Left lung (tissue), 10 donors: ENCODE data around the gene PNPLA8. TPM values are rescaled to one million over a fixed set of nuclear protein-coding genes. Genes with fewer than 3 reads are reported as not detected.

Experiments used
- ATAC-seq: fragments of 200-7000 bp; cut with Tn5 transposase; one replicate; pipeline ENCODE4 v1.9.1; 2020; ENCODE audit warnings: moderate library complexity
- DNase-seq, 4 donors: peaks; one replicate each; pipeline ENCODE4 v3.0.0-alpha.2; 2013 to 2020
- H3K27ac ChIP-seq, 2 donors: fragments of 200-600 bp; sonication (generic) in 1 of 2; one replicate each; pipeline versions ENCODE4 v1.5.0 to v1.8.0; 2020 to 2021
- H3K27me3 ChIP-seq, 2 donors: fragments of 200-600 bp; sonication (generic) in 1 of 2; one replicate each; pipeline versions ENCODE4 v1.5.0 to v1.8.0; 2020 to 2021
- H3K36me3 ChIP-seq, 2 donors: fragments of 200-600 bp; sonication (generic) in 1 of 2; one replicate each; pipeline versions ENCODE4 v1.5.0 to v1.8.0; 2020 to 2021
- H3K4me1 ChIP-seq, 2 donors: fragments of 200-600 bp; one replicate each; pipeline ENCODE4 v1.8.0; 2021
- H3K4me3 ChIP-seq, 2 donors: fragments of 200-600 bp; sonication (generic) in 1 of 2; one replicate each; pipeline versions ENCODE4 v1.5.0 to v1.8.0; 2020 to 2021; ENCODE audit warnings: mild to moderate bottlenecking in 1 of 2
- H3K9me3 ChIP-seq, 2 donors: fragments of 200-600 bp; sonication (generic) in 1 of 2; one replicate each; pipeline versions ENCODE4 v1.5.0 to v1.8.0; 2020 to 2021
- intact Hi-C, 2 donors: fragments of 100-400 bp; cut with DNase I; formaldehyde crosslinking; loops; one replicate each; pipeline versions ENCODE4 v1.11.2 to v1.14.2; 2022
- polyA plus RNA-seq, 6 donors: library from polyadenylated mRNA; unstranded; fragments of 120-200 nt; gene quantifications; one replicate each; pipeline ENCODE4 v1.2.1, GENCODE V29; 2013; ENCODE audit not compliant: insufficient read length in 6 of 6
- total RNA-seq, 2 donors: library from RNA; stranded (reverse); fragmentation: NEBNext Ultra II Directional; extraction: Animal tissue kit (Norgen Biotek cat#: 25700); gene quantifications; one replicate each; pipeline ENCODE4 v1.2.1, GENCODE V29; 2021
- TF ChIP-seq, protein P1 (sequence below), 2 donors: fragments of 200-600 bp; sonication (generic) in 1 of 2; IDR thresholded peaks; one replicate each; pipeline versions ENCODE4 v1.5.0 to v1.8.0; 2021; ENCODE audit warnings: antibody characterized with exemption in 2 of 2
- donor health status: DM: no; HTN: yes; CAD: no.
- donor health status: DM: no; HTN: no; CAD: no.

The PNPLA8 gene
- total and polyA plus RNA-seq, 8 donors = 28.7 to 38.0 (median 32.8) TPM

- ATAC-seq (no peak), DNase-seq (peak in 1 of 4 donors; percentile 40)
- no peaks in the 10 kb centered on the region for H3K27me3 ChIP-seq
- no peak overlapping the region for H3K4me3 ChIP-seq
- H3K27ac ChIP-seq = peak overlapping the region in 1 of 2 donors; percentile 70
- H3K36me3 ChIP-seq = peaks cover 0 to 51% of the 10 kb centered on the region in 2 donors
- no peaks in the 10 kb centered on the region for H3K4me1 ChIP-seq
- TF ChIP-seq, protein P1, sequence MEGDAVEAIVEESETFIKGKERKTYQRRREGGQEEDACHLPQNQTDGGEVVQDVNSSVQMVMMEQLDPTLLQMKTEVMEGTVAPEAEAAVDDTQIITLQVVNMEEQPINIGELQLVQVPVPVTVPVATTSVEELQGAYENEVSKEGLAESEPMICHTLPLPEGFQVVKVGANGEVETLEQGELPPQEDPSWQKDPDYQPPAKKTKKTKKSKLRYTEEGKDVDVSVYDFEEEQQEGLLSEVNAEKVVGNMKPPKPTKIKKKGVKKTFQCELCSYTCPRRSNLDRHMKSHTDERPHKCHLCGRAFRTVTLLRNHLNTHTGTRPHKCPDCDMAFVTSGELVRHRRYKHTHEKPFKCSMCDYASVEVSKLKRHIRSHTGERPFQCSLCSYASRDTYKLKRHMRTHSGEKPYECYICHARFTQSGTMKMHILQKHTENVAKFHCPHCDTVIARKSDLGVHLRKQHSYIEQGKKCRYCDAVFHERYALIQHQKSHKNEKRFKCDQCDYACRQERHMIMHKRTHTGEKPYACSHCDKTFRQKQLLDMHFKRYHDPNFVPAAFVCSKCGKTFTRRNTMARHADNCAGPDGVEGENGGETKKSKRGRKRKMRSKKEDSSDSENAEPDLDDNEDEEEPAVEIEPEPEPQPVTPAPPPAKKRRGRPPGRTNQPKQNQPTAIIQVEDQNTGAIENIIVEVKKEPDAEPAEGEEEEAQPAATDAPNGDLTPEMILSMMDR (IDR thresholded peaks at IDR 0.05) = no peak
- no peaks in the 10 kb centered on the region for H3K9me3 ChIP-seq
- intact Hi-C loops = no loop called here
These were observed 22.6 kb downstream of the PNPLA8 start for GRCh38 chr7:108503112-108504026.

DNA sequence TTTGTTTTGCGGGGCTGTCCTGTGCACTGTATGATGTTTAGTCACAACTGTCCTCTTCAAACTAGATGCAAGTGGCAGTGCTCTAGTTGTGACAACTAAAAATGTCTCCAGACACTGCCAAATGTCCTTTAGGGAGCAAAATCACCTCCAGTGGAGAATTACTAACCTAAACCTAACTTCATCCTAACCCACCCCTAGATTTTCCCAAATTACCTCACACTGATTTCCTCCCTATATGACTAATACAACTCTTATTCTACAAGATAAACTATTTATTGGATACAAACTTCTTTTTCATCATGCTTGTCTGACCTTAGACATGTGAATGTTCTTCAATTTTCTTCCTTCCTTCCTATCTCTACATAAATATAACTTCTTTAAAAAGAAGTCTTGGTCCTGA, 26.4 kb downstream of the PNPLA8 start:
- no peak for DNase-seq
- no peak for ATAC-seq
- Histone ChIP-seq H3K4me1 (no peaks in the 10 kb centered on the region), H3K4me3 (no peak overlapping the region), H3K27me3 (no peaks in the 10 kb centered on the region), H3K36me3 (peaks cover 0 to 53% of the 10 kb centered on the region in 2 donors), H3K9me3 (no peaks in the 10 kb centered on the region), H3K27ac (no peak overlapping the region)
- intact Hi-C loops = loop anchor here in 1 of 2 donors (10.0 kb wide), 1 partner anchor 315 kb away; no protein-coding TSS in a partner anchor
- TF ChIP-seq, protein P1 (IDR thresholded peaks at IDR 0.05) = no peak

GRCh38 chr7:108498481-108498880, 27.5 kb downstream of the PNPLA8 start:
- Histone ChIP-seq H3K27ac (no peak overlapping the region), H3K4me1 (no peaks in the 10 kb centered on the region), H3K27me3 (no peaks in the 10 kb centered on the region), H3K36me3 (peaks cover 0 to 55% of the 10 kb centered on the region in 2 donors), H3K4me3 (no peak overlapping the region), H3K9me3 (no peaks in the 10 kb centered on the region)
- DNase-seq (no peak), ATAC-seq (no peak)
- intact Hi-C loops = loop anchor here in 1 of 2 donors (10.0 kb wide), 1 partner anchor 314 kb away; no protein-coding TSS in a partner anchor
- TF ChIP-seq, protein P1 (IDR thresholded peaks at IDR 0.05) = no peak

- Histone ChIP-seq H3K9me3 (no peaks in the 10 kb centered on the region), H3K4me3 (no peak overlapping the region), H3K36me3 (peaks cover 0 to 58% of the 10 kb centered on the region in 2 donors), H3K27ac (no peak overlapping the region), H3K4me1 (no peaks in the 10 kb centered on the region), H3K27me3 (no peaks in the 10 kb centered on the region)
- peak; percentile 88 for ATAC-seq
- TF ChIP-seq, protein P1 (IDR thresholded peaks at IDR 0.05) = peak; percentile 60 to 75
- DNase-seq = peak in 2 of 4 donors; percentile 30 to 61
- intact Hi-C loops = loop anchor here in 1 of 2 donors (10.0 kb wide), 1 partner anchor 312 kb away; no protein-coding TSS in a partner anchor
These were observed 28.7 kb downstream of the PNPLA8 start for GRCh38 chr7:108497082-108497725.

- no peaks in the 10 kb centered on the region for H3K27me3 ChIP-seq
- H3K36me3 ChIP-seq = peaks cover 0 to 56% of the 10 kb centered on the region in 2 donors
- H3K9me3 ChIP-seq = no peaks in the 10 kb centered on the region
- no peaks in the 10 kb centered on the region for H3K4me1 ChIP-seq
- no peak overlapping the region for H3K27ac ChIP-seq
- intact Hi-C loops = loop anchor here in 1 of 2 donors (10.0 kb wide), 1 partner anchor 308 kb away; no protein-coding TSS in a partner anchor
- no peak overlapping the region for H3K4me3 ChIP-seq
- TF ChIP-seq, protein P1 (IDR thresholded peaks at IDR 0.05) = no peak
- ATAC-seq (no peak), DNase-seq (no peak)
These were observed 33.2 kb downstream of the PNPLA8 start for GRCh38 chr7:108492742-108493141.
